DMS153 treated with DMSO at 0.1 percent for 48 hours (cell line): ENCODE results near the gene ACADSB.

ENCODE experiments used
- DNase-seq: peaks from one replicate; lab custom pipeline; 2025; ENCODE audit not compliant: unreplicated experiment; lab: John Stamatoyannopoulos, UW

The ACADSB gene

GRCh38 chr10:123038782-123039631, 30.2 kb downstream of the ACADSB start:
- DNase-seq: no peak

DNA sequence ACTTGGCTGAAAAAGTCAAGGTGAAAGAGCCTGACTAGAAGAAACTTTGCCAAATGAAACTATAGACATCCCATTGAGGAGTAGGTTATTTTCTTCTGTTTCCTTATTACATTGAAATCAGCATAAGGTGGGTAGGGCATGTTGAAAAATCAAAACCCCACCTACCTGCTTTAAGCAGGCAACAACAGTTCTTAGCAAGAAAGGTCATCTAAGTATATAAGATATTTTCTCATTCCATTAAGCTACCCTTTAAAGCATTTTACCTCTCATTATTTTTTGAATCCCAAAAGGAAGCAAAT, 30.8 kb downstream of the ACADSB start:
- no peak for DNase-seq

GRCh38 chr10:123042708-123043408, 34.1 kb downstream of the ACADSB start:
- no peak for DNase-seq

DNA sequence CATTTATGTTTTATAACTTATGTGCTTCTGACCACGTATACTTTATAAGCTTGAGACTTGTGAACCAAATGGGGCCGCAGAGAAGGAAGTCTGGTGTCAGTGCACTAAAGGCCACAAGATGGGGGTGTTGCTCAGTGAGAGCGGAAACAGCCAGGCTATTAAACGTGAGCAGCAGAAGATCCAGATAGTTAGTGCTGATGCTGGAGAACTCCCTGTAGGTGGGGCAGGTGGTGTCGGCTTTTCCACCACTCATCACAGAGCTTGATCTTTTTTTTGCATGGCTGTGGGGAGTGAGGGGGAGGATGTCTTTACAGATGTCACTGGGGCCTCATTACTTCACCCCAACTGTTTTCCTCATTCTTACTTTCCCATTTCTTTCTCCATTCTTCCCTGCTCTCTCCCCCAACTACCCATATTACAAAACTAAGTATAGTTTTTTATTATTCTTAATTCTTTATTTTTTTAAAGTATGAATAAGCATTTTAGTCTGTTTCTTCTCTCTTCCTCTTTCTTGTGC, 34.7 kb downstream of the ACADSB start:
- peak; percentile 79 for DNase-seq

DNA sequence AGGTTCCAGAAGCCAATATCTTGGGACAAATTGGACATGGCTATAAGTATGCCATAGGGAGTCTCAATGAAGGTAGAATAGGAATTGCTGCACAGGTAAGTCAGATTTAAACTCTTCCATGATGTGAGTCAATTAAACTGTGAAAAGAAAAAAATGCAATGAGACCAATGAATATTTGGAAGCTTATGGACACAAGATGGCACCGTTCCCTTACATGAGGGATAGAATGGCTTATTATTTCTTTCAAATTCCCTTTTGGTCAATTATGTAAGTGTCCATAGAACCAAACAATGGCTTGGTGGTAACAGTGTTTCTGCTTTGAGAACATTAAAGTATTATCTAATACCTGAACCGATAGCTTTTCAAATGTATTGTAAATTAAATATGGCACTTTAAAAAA, 35.6 kb downstream of the ACADSB start:
- peak; percentile 52 for DNase-seq

- DNase-seq: no peak
Observed at GRCh38 chr10:123045961-123046731, 37.3 kb downstream of the ACADSB start.

- no peak for DNase-seq
Observed at GRCh38 chr10:123057968-123058367, 49.2 kb downstream of the ACADSB start.

GRCh38 chr10:123061865-123062264, 53.1 kb downstream of the ACADSB start:
- no peak for DNase-seq

GRCh38 chr10:123062726-123063125, 53.9 kb downstream of the ACADSB start:
- no peak for DNase-seq

DNA sequence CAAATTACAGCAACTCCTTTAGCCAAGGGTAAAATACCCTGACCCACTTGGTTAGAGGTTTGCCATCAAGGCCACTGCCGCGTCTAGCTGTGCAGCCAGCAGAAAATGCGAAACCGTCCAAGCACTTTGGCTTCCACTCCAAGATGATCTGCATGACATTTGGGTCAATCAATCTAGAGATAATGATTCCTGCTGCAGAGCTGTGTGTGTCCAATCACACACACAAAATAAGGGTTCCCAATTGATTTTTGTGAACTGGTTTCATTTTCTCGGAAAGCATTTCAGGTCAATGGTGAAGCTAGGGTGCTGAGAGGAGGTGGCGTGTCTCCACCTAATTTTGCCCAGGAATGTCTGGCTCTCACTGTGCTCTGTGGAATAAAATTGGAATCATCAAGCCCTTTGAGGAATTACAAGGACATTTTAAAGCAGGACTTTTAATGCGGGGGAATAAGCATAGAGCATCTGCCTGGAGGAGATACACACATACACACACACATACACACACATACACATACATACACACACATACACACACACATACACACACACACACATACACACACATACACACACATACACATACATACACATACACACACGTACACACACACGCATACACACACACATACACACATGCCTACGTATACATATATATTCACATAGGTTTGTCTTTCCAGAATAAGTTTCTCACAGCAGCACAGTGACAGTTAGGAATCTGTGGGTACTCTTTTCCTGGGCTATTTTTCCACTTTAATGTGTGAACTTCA, 59.5 kb downstream of the ACADSB start:
- no peak for DNase-seq

GRCh38 chr10:123069246-123069986, 60.6 kb downstream of the ACADSB start:
- DNase-seq: no peak

DNA sequence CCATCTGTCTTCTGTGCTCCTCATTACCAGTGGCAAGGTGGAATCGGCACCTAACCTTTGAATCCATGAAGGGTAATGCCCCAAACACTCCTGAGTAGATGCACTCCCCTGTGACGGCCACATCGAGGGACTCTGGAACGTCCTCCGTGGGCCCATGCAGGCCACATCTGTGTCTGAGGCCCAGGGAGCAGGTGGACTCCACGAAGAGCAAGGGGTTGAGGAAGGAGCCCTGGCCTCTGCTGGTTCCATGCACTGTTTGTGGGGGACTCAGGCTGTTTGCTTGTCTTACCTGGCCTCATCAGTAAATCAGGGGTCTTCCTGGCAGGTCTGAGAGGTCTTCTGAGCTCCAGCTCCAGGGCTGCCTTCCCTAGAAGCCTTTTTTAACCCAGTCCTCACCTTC, 64.4 kb downstream of the ACADSB start:
- no peak for DNase-seq

DNA sequence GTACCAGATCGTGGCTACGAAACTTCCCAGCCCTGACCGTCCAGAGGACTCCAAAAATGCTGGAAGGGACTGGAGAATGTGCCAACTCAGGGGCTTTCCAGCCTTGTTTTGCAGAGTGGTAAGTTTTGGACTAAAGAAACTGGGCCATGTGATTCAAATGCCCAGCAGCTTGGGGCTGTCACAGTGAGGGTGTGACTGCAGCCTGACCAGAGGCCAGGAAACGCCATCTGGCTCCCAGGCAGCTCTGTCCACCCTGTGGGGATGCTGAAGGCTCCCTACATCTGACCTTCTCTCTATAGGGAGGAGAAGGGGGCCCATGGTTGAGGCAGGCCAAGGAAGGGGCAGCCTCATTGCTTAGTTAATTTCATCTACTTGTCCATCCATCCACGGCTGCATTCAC, 65.4 kb downstream of the ACADSB start:
- DNase-seq: no peak

GRCh38 chr10:123081896-123082295, 73.1 kb downstream of the ACADSB start:
- DNase-seq: no peak

GRCh38 chr10:123083811-123084210, 75.0 kb downstream of the ACADSB start:
- DNase-seq: no peak

- DNase-seq: no peak
Observed at GRCh38 chr10:123086281-123086680, 77.5 kb downstream of the ACADSB start.

- DNase-seq: no peak
Observed at GRCh38 chr10:123087348-123087747, 78.5 kb downstream of the ACADSB start.

- DNase-seq: no peak
Observed at GRCh38 chr10:123087786-123088185, 79.0 kb downstream of the ACADSB start.

DNA sequence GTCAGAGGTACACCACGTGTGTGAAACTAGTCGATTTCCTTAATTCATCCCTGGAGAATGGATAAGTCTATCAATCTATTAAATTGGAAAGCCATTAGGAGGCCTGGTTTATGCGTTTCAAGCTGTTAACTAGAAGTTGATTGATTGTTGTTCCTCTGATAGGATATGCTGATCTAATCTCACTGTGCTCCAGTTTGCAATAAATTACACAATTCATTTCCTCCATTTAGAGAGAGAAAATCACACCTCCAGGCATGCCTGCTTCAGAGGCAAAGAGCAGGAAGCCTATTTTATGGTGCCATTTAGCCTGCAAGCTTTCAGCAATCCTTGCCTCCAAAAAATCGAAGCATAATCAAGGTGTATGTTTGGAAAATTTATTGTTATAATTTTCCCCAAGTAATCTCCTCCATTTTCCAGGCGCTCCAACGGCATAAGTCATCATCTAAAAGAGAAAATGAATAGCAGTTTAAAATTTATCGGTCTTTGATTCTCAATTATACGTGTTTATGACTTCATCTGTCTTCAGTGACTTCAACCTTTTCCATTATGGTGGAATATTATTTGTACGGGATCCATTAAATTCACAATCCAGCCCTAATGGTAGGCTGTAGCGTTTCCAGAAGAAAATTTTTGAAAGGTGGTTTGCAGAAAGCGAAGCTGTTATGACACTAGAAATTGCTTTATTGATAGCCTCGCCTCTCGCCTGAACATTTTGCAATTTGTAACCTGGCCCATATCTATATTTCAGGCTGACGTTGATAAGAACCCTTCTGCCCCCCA, 84.0 kb downstream of the ACADSB start:
- DNase-seq: no peak
